ENCODE measurements around the gene LRMDA.

LRMDA gene

DNA sequence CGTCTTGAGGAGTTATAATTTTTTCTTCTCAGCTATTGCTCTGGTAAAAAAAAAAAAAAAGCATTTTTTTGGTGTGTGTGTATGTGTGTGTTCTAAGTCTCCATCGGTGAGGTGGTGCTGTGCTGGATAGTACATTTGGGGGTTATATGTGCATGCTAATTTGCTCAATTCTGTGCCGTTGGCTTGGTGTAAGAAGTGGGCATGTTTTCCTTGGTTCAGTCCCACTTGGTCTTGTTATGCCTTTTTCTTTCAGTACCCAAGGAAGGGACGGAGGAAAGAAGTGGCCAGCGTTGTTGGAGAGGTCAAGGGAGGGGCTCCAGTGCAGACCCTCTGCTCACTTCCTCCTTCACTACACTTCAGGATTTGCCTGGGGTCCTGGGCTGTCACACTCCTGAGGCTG, 20.4 kb downstream of the LRMDA start:
- no peaks in the 10 kb centered on the region for H3K36me3 ChIP-seq (replicated peaks)
- no peak for DNase-seq (ENCODE audit: low spot score in 2 of 2)
- in situ Hi-C loops (cut with MboI; ENCODE audit: low sequenced_read_pairs), result no loop called here
- H3K27me3 ChIP-seq (ENCODE audit: low read depth), result peaks cover 15% of the 10 kb centered on the region; the same call in 1 of the 2 replicates
- H3K4me1 ChIP-seq, result no peaks in the 10 kb centered on the region
- H3K4me3 ChIP-seq, result no peak overlapping the region
- H3K9me3 ChIP-seq, result no peaks in the 10 kb centered on the region

DNA sequence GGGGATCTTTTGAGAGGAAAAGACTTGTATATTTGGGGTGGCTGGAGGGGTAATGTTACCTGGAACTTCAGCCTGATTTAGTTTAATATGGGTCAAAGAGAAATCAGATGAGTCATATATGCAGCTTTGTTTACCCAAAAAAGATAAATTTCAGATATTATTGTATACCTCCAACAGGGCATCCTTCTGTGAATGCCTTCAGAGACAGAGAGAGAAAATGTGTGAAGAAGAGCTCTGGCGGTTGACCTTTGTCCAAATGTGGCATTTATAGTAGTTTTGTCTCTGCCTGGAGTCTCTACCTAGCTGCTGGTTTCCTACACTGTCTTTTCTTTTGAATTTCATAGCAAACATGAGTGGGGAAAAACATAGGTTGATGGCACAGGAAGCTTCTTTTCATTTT, 21.6 kb downstream of the LRMDA start:
- no peaks in the 10 kb centered on the region for H3K36me3 ChIP-seq (replicated peaks)
- no peak for DNase-seq (ENCODE audit: low spot score in 2 of 2)
- no peaks in the 10 kb centered on the region for H3K4me1 ChIP-seq
- H3K27me3 ChIP-seq (ENCODE audit: low read depth), result peaks cover 15% of the 10 kb centered on the region; the same call in 1 of the 2 replicates
- in situ Hi-C loops (cut with MboI; ENCODE audit: low sequenced_read_pairs), result no loop called here
- no peaks in the 10 kb centered on the region for H3K9me3 ChIP-seq
- H3K4me3 ChIP-seq, result no peak overlapping the region

DNA sequence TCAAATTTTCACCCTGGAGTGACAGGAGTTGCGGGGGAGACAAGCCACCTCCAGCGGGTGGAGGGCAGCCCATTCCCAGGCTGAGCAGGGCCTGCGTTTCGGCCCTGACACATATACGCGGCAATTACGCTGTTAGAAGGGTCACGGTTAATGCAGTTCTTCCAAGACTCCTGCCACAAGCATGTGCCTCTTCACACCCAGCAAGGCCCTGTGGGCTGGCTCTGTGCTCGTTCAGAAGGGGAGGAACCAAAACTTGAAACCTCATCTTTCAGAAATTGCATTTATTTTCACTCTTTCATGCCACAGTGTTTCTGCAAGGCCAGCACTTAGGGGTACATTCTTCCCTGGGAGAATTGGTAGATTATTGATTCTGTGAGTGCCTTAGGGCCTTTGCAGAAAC, 24.7 kb downstream of the LRMDA start:
- no peak overlapping the region for H3K4me3 ChIP-seq
- no peaks in the 10 kb centered on the region for H3K36me3 ChIP-seq (replicated peaks)
- H3K9me3 ChIP-seq, result no peaks in the 10 kb centered on the region
- H3K4me1 ChIP-seq, result no peaks in the 10 kb centered on the region
- in situ Hi-C loops (cut with MboI; ENCODE audit: low sequenced_read_pairs), result no loop called here
- DNase-seq (ENCODE audit: low spot score in 2 of 2), result no peak
- H3K27me3 ChIP-seq (ENCODE audit: low read depth), result peaks cover 15% of the 10 kb centered on the region; the same call in 1 of the 2 replicates

DNA sequence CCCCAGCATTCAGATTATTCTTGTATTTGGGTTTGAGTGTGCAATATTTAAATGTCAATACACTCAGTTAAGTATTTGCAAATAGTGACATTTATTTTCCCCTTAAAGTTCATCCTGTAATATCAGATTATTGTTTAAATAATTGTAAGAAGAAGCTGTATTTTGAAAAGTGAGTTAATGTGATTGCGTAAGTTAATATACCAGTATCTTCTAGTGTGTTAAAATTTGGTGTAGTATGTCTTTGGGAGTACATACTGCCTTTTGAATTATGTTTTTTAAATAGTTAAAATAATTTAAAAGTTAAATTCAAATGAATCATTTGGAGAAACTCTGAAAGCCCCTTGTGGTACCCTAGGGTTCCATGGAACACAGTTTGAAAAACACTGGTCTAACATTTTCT, 28.6 kb downstream of the LRMDA start:
- Histone ChIP-seq H3K4me1 (peaks cover 6% of the 10 kb centered on the region; the same call in 1 of the 2 replicates), H3K27me3 (ENCODE audit: low read depth) (peaks cover 4% of the 10 kb centered on the region; the same call in 1 of the 2 replicates), H3K36me3 (replicated peaks) (no peaks in the 10 kb centered on the region), H3K4me3 (no peak overlapping the region), H3K9me3 (no peaks in the 10 kb centered on the region)
- in situ Hi-C loops (cut with MboI; ENCODE audit: low sequenced_read_pairs), result no loop called here
- DNase-seq (ENCODE audit: low spot score in 2 of 2), result no peak

DNA sequence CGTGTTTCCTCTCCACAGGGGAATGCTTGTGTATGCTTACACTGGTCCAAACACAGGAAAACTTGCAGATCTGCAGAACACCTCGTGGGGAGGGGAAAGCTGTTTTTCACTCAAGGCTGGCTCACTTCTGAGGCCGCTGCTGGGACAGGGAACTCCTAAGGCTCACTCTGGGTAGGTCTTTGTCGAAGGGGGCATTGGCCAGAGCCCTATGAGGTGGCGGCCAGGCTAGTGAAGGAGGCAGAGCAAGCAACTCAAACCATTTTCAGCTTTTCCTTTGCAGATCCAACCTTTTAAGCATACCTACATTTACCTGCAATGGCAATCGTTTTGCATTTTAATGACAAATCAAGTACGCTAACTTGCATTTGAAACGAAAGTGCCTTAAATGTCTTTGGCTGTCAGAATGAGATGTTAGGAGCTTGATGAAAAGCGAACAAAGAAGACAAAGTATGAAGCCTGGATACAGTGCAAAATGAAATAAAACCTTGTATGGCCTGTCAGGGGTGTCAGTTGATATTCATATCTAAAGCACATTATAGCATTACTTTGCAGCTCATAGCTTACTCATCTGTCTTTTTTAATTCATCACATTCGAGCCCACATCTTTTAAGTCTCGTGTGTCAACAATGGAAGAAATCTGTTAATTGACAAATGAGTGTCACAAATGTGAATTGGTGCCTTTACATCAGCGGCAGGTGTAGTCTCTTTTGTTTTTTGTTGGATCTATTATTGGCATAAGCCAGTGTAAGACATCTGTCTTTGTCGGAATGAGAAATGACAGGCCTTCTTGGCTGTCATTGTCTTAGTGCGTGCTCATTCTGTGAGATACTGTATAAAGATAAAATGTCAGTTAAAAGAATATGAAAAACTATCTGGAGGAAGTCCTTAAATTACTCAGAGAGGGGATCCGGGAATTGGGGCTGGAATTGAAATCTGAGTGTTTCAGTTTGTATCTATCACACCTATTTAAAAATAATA, 30.5 kb downstream of the LRMDA start:
- in situ Hi-C loops (cut with MboI; ENCODE audit: low sequenced_read_pairs), result no loop called here

DNA sequence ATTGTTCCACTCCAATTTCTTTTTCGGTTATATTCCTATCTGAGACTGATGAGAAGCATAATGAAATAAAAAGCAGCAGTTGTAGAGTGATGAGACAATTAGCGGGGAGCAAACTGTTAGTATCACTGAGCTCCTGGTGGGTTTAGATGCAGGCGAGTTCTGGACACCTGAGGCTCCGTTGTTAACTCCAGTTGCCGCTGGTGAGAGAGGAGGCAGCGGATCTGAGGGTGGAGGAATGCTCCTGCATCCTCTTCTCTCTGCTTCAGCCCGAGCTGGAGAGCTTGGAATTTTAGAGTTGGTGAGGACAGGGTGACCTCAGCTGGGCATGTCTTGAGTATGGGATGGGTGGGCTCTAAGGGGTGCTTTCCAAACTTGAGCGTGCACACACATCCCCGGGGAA, 31.4 kb downstream of the LRMDA start:
- in situ Hi-C loops (cut with MboI; ENCODE audit: low sequenced_read_pairs), result no loop called here
- Histone ChIP-seq H3K4me1 (peaks cover 6% of the 10 kb centered on the region; the same call in 1 of the 2 replicates), H3K4me3 (no peak overlapping the region), H3K36me3 (replicated peaks) (no peaks in the 10 kb centered on the region), H3K9me3 (no peaks in the 10 kb centered on the region), H3K27me3 (ENCODE audit: low read depth) (peaks cover 4% of the 10 kb centered on the region; the same call in 1 of the 2 replicates)
- no peak for DNase-seq (ENCODE audit: low spot score in 2 of 2)

More for the DNA sequence above, 30.5 kb downstream of the LRMDA start:
- no peak for DNase-seq (ENCODE audit: low spot score in 2 of 2)
- H3K27me3 ChIP-seq (ENCODE audit: low read depth), result peaks cover 4% of the 10 kb centered on the region; the same call in 1 of the 2 replicates
- no peaks in the 10 kb centered on the region for H3K9me3 ChIP-seq
- H3K36me3 ChIP-seq (replicated peaks), result no peaks in the 10 kb centered on the region
- peaks cover 6% of the 10 kb centered on the region; the same call in 1 of the 2 replicates for H3K4me1 ChIP-seq
- no peak overlapping the region for H3K4me3 ChIP-seq

DNA sequence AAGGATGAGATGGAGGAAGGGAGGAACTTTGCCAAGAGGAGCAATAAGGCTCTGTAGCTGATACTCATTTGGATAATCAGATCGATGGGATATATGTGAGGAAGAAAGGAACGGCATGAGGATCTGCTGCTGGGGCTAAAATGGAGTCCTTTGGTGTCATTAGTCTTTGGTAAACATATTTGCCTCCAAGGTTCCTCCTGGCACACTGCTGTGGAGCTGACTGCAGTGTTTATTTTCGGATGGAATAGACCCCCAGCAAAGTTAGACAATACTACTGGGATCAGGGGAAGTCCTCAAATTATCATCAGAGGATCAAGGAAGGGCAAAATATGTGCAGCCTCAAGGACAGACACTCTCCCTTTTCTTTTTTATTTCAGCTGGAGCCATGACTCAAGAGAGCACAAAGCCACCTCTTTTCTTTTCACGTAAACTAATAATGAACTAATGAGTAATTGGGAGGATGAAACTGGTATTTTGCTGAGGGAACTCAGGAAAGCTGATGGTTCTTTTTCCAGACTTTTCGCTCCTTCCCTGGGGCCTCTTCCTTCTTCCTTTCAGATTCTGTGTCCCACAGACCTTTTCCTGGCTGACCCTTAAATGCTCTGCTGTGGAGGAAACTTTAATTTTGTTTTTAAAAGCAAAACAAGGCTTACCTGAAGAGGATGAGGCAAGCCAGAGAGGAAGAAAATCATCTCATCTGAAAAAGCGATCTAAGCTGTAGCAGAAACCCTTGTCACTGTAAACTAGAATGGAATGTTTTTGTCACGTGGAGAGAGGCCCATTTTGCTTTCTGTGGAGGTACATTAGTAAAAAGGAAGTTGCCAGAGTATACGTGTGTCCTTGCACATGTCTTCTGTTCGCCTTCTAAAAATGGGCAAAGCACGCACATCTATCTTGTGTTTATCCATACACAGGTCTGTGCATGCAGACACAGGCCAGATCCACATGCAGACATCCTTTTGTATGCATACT, 33.3 kb downstream of the LRMDA start:
- H3K36me3 ChIP-seq (replicated peaks), result no peaks in the 10 kb centered on the region
- DNase-seq (ENCODE audit: low spot score in 2 of 2), result no peak
- H3K4me1 ChIP-seq, result peaks cover 6% of the 10 kb centered on the region; the same call in 1 of the 2 replicates
- H3K4me3 ChIP-seq, result no peak overlapping the region
- H3K9me3 ChIP-seq, result no peaks in the 10 kb centered on the region
- in situ Hi-C loops (cut with MboI; ENCODE audit: low sequenced_read_pairs), result no loop called here
- peaks cover 4% of the 10 kb centered on the region; the same call in 1 of the 2 replicates for H3K27me3 ChIP-seq (ENCODE audit: low read depth)

DNA sequence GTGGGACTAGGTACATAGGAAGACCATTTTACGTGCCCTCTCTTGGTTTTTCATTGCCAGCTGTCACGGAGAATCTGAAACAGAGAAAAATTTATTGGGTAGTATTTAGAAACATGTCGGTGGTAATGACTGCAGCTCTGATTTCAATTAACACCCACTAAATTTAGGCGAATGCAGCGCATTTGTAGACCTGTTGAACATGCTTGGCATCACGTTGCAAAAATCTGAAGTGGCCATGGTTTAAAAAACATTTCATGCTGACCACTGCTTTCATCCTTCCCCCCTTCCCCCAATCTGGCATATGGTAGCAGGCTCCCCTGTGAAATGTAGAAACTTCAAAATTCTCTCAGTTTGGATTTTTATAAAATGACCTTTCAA, 34.0 kb downstream of the LRMDA start:
- H3K9me3 ChIP-seq, result no peaks in the 10 kb centered on the region
- in situ Hi-C loops (cut with MboI; ENCODE audit: low sequenced_read_pairs), result no loop called here
- peaks cover 4% of the 10 kb centered on the region; the same call in 1 of the 2 replicates for H3K27me3 ChIP-seq (ENCODE audit: low read depth)
- peaks cover 6% of the 10 kb centered on the region; the same call in 1 of the 2 replicates for H3K4me1 ChIP-seq
- no peak overlapping the region for H3K4me3 ChIP-seq
- no peak for DNase-seq (ENCODE audit: low spot score in 2 of 2)
- H3K36me3 ChIP-seq (replicated peaks), result no peaks in the 10 kb centered on the region

DNA sequence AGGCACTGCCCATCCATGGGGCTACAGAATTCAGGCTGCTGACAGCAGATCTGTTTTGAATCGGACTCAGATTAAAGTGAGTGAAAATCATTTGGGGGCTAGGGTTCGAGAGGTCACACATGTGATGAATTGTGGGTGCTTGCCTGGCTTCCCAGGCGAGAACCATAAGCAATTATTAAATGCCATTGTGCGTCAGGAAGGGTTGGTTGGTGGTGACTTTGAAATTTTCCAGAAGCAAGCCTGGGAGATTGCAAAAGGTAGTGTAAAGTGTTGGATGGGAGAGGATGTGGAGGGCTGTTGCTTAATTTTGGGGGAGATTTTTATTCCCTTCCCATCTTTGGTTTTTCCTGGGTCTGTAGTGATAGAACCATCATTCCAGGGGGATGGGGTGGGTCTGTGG, 34.6 kb downstream of the LRMDA start:
- H3K27me3 ChIP-seq (ENCODE audit: low read depth), result peaks cover 4% of the 10 kb centered on the region; the same call in 1 of the 2 replicates
- H3K4me3 ChIP-seq, result no peak overlapping the region
- no peaks in the 10 kb centered on the region for H3K9me3 ChIP-seq
- DNase-seq (ENCODE audit: low spot score in 2 of 2), result no peak
- H3K4me1 ChIP-seq, result peaks cover 6% of the 10 kb centered on the region; the same call in 1 of the 2 replicates
- no peaks in the 10 kb centered on the region for H3K36me3 ChIP-seq (replicated peaks)
- in situ Hi-C loops (cut with MboI; ENCODE audit: low sequenced_read_pairs), result no loop called here

DNA sequence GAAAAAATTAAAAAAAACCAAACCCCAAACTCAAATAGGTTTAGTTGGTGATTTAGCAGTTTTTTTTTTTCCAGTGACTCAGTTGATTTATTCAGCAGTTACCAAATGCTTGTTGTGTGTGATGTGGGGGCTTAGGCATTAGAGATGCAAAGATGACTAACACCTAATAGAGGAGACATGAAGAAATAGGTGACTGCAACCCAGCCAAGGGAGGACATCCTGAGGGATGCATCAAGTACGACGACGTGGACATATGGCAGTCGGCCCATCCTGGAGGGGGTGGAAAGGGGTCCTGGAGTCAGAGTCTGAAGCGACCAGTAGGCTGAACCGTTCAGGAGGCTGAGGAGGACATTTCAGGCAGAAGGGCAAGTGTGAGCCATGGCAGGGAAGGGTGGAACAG, 35.5 kb downstream of the LRMDA start:
- in situ Hi-C loops (cut with MboI; ENCODE audit: low sequenced_read_pairs), result no loop called here
- peaks cover 5% of the 10 kb centered on the region; the same call in 1 of the 2 replicates for H3K4me1 ChIP-seq
- no peak overlapping the region for H3K4me3 ChIP-seq
- H3K9me3 ChIP-seq, result no peaks in the 10 kb centered on the region
- H3K27me3 ChIP-seq (ENCODE audit: low read depth), result peaks cover 4% of the 10 kb centered on the region; the same call in 1 of the 2 replicates
- DNase-seq (ENCODE audit: low spot score in 2 of 2), result no peak
- no peaks in the 10 kb centered on the region for H3K36me3 ChIP-seq (replicated peaks)

DNA sequence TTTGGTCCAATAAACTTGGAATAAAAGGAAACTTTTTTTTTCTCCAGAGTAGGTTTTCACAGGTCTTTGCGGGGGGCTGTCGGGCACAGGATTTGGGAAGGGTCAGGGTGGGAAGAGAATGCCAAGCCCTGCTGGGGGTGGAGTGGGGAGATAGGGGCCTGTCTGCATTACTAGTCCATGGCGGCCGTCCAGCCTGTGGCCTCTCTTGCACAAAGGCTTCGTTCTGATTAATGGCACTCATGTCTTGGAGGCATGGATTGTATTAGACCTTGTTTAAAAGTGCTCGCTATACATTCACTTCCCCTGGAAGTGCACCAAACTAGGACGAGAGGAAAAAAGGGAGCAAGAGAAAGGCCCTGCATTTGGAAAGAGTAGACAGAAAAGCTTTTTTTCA, 37.2 kb downstream of the LRMDA start:
- H3K4me1 ChIP-seq, result no peaks in the 10 kb centered on the region
- no peaks in the 10 kb centered on the region for H3K36me3 ChIP-seq (replicated peaks)
- DNase-seq (ENCODE audit: low spot score in 2 of 2), result no peak
- no peaks in the 10 kb centered on the region for H3K27me3 ChIP-seq (ENCODE audit: low read depth)
- no peaks in the 10 kb centered on the region for H3K9me3 ChIP-seq
- no peak overlapping the region for H3K4me3 ChIP-seq
- in situ Hi-C loops (cut with MboI; ENCODE audit: low sequenced_read_pairs), result no loop called here

DNA sequence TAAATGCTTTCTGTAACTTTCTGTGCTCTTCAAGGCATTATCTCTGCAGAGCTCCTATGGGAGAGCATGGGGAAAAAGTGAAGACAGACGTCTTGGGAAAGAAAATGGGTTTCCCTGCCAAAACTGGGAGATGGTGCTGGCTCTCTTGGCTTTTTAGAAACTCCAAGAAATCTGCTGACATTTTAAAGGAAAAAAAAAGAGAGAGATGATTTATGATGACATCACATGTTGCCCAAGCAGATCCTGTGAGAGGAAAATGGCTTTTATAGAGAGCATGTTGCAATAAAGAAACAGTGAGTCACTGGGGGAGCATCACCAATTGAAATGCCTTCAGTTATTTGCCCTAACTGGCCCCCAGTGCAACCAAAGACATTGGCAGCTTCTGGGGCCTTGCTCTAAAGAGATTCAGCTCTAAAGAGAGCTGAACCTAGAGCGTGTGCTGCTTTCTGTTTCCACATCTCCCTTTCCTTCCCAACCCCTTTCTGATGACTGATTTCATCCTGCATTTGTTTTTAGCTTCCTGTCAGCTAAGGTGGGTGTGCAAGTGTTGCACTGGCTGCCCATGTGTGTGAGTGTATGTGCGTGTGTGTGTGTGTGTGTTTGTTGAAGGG, 37.7 kb downstream of the LRMDA start:
- no peaks in the 10 kb centered on the region for H3K36me3 ChIP-seq (replicated peaks)
- DNase-seq (ENCODE audit: low spot score in 2 of 2), result no peak
- no peaks in the 10 kb centered on the region for H3K27me3 ChIP-seq (ENCODE audit: low read depth)
- H3K4me3 ChIP-seq, result no peak overlapping the region
- in situ Hi-C loops (cut with MboI; ENCODE audit: low sequenced_read_pairs), result no loop called here
- H3K9me3 ChIP-seq, result no peaks in the 10 kb centered on the region
- no peaks in the 10 kb centered on the region for H3K4me1 ChIP-seq

DNA sequence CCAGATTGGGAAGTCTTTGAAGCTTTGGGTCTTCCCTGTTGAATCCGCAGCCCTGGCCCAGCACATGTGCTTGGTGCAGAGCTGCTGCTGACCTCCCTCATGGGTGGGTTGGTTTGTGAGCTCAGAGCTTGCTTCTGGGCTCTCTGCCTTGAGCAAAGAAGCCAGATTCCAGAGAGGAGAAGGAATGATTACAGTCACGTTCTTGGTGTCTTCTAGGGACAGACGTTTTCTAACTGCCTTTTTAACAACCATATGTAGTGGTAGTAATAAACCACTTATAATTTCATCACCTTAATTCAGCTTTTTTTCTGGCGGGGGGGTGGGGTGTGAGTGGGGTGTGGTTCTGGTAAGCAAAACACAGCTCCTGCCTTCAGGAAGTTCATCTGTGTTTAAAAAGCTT, 39.5 kb downstream of the LRMDA start:
- H3K36me3 ChIP-seq (replicated peaks), result no peaks in the 10 kb centered on the region
- in situ Hi-C loops (cut with MboI; ENCODE audit: low sequenced_read_pairs), result no loop called here
- H3K4me1 ChIP-seq, result peaks cover 10% of the 10 kb centered on the region
- H3K9me3 ChIP-seq, result no peaks in the 10 kb centered on the region
- H3K27me3 ChIP-seq (ENCODE audit: low read depth), result no peaks in the 10 kb centered on the region
- DNase-seq (ENCODE audit: low spot score in 2 of 2), result no peak
- H3K4me3 ChIP-seq, result no peak overlapping the region

All from HAP-1 (cell line).